ENCODE results near the gene NF2.

Gene NF2

DNA sequence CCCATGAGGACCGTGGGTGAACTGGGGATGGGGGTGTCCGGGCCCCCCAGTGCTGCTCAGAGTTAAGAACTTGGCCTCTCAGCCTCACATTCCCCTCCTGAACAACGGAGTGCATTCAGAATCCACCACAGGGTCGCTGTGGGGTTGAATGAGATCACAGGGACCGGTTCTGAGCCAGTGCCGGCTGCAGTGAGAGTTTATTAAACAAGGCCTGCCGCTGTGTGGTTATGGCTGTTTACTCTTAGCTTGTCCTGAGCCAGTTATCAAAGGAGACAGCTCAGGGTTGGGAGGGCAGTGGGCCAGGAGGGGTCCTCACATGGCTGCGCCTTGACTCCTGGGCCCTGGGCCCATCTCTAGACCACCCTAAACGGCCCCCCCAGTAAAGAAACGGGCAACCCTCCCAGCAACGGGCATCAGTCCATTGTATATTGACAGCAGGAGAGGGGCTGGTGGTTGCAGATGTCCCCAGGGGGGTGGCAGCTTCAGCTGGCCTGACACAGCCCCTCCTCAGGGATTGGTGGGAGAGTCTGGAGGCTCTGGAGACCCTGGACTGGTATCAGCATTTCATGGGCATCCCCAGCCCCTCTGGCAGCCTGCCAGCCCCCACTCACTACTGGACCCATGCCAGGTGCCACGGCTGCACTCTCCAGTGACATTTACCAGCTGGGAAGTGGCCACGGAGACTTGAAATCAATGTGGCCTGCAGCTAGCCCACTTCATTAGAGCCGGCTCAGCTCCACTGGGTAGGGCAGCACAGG is 101.3 kb downstream of the NF2 start:
- no peak for DNase-seq

DNA sequence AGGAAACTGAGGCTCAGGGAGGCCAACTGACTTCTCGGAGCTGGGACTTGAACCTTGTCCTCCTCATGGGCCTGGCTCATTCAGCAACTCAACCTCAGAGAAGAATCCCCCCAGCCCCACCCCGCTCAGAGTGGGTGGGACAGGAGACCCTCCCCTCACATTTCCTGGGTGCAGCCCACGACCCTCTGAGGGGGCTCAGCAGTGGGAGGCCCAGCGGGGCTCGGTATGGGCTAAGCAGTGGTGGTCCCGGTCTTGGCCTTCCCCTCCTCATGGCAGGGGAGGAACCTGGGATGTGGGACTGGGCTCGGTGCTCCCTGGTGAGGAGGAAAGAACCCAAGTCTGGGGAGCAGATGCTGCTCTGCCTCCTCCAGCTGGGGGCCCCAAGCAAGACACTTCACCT is 102.2 kb downstream of the NF2 start:
- DNase-seq, result no peak

- no peak for DNase-seq
Observed at GRCh38 chr22:29706486-29706885, 103.1 kb downstream of the NF2 start.

DNA sequence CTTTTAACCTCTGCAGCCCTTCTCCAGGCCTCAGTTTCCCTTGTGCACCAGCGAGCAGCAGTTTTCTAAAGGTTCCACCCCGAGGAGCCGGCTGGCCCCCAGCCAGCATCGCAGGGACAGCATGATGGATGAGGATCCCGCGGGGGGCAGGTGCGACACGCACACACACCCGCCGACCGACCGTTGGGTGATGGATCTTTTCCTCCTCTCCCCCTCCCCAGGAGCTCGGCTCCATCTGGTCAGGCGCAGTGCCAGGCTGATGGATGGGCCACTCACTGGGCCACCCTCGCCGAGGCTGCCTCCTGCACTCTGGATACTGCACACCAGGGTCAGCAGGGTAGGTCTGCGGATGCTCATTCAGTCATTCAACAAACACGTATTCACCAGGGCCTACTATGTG is 103.6 kb downstream of the NF2 start:
- no peak for DNase-seq

DNA sequence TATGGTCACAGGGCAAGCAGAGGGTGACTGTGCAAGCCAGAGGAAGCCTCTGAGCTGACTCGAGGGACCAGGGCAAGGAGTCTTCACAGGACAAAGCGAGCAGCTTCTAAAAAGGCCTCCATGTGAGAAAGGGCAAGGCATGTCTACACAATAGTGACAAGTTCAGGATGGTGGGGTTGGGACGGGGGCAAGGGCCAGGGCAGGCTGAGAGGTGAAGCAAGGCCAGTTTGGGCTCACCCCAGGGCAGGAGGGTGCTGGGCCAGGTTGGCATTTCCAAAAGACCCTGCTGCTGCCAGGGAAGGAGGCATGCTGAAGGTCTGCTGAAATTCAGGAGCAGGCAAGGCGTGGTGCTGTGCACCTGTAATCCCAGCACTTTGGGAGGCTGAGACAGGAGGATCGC is 104.0 kb downstream of the NF2 start:
- no peak for DNase-seq

GRCh38 chr22:29710193-29710592 is 106.8 kb downstream of the NF2 start:
- no peak for DNase-seq

DNA sequence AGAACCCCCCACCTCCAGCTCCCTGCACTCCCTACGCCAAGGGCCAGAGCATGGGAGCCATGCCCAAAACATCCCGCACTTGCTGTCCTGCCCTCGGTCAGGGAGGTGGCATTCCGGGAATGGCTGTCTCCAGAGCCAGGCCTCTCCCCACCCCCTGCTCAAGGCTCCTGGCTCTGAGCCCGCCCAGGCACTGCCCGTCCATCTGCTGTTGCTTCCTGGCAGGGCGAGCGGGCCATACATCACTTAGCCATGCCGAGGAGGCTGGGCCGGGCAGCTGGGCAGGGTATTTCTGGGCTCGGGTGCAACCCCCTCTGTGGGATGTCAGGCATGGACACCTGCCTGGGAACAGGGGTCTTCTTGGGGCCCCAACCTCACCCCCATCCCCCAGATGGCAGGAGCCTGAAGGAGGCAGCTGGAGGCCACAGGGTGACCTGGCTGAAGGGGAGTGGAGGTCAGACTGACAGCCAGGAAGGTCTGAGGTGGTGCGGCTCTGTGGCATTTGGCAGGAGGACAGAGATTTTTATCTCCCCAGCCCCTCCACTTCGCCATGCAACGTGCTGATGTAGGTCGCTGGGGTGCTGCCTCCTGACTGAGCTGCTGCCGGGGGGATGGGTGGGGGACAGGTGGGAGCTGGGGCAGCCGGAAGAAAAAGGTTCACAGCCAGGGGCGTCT is 107.6 kb downstream of the NF2 start:
- no peak for DNase-seq

- no peak for DNase-seq
Observed at GRCh38 chr22:29712119-29712518, 108.7 kb downstream of the NF2 start.

DNA sequence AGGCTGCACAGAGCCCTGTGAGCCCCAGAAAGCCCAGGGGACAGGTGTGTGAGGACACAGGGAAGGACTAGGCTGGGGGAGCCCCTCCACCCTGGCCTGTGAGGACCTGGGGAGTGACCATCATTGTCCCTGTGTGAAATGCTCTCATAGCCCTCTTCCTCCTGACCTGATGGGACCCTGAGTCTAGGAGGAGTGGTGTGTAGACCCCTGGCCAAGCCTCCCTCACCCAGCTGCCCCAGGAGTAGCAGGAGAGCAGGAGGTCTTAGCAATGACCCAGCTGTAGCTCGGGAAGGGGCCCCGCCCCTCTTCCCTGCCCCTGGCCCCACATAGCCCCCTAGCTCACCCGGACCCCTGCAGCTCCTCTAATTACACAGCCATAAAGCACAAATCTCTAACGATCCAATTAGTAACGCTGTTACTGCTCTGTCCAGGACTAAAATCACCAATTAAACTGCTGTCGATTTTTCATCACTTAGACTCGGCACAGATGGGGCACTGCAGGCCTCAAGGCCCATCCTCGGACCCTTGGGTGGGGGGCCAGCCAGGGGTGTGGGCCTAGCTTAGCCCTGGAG is 109.8 kb downstream of the NF2 start:
- no peak for DNase-seq

DNA sequence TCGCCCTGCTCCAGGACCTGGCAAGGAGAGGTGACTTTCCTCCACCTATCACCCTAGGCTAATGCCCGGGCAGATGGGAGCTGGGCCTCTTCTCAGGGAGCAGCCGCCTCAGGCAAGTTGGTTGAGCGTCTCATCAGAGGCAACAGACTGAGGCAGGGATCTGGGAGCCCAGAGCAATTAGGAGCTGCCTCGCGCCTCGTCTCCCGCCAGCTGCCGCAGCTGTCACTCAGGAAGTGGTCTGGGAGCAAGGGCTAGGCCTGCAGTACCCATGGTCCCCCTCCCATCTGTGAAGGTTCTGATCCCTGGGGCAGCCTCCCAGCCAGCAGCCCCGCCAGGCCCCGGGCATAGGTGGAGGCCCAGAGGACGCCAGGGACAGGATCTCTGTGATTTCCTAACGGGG is 111.8 kb downstream of the NF2 start:
- no peak for DNase-seq

DNA sequence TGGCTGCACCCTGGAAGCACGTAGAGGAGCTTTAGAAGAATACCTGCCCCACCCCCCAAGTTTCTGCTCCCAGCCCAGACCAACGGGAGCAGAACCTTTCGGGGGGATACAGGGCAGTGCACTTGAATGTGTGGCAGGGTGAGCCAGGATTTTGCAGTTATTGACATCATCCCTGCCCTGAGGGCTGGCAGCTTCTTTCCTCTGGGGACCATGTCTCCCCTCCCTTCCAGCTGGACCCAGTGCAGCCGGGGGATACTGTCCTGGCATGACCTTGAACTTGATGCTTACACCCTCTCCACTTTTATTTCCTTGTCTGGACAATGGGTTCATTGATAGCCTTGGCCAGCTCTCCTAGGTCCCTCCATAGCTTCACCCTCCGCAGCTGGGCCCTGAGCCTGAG is 112.3 kb downstream of the NF2 start:
- DNase-seq, result no peak

GRCh38 chr22:29716814-29717545 is 113.5 kb downstream of the NF2 start:
- no peak for DNase-seq

DNA sequence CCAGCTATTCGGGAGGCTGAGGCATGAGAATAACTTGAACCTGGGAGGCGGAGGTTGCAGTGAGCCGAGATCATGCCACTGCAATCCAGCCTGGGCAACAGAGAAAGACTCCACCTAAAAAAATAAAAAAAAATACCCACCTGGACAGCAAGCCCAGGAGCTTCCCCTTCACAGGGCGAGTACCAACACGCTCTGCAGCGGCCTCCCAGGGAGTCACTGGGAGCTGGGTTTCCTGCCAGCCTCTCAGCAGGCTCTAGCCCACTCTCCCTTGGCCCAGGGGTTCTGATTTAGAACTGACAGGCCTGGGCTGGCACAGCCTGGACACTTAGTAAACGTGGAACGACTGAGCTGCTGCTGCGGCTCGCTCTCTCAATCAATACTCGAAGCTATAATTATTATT is 114.4 kb downstream of the NF2 start:
- DNase-seq, result no peak

DNA sequence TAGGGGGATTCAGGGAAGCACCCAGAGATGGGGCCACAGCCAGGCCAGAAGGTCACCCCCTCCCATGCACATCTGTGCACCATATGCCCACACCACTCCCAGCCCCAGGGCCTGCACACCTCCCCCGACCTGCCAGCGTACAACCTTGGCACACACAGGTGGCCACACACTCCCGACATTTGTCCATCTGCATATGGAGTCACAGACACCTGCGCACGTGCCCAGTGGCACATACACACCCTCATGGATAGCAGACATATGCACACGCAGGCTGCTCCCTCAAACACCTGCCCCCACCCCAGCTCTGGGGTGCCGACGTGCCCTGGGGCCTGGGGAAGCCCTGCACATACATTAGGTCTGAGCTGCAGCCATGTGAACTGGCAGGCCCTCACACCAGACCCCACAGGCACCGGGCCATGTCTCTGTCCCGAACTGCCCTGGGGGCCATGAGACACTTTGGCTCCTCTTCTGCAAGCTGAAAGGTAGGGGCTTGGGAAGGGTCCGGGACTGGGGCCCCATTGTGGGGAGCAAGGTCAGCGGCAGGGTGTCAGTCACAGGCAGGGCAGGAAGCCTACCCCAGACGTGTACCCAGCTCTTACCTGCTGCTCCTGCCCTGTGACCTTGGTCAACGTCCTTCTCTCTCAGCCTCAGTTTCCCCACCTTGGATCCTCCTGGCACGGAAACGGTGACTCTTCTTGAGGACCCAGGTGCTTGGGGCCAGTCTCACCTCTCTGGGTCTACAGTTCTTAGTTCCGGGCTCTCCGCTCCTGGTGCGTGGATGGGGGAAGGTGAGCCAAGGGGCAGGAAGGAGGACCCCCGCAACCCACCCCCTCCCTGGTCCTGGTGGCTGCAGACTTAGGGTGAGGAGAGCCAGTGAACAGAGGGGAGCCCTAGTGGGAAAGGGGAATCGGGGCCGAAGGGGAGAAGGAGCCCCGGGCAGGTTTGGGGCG is 115.8 kb downstream of the NF2 start:
- DNase-seq, result no peak

DNA sequence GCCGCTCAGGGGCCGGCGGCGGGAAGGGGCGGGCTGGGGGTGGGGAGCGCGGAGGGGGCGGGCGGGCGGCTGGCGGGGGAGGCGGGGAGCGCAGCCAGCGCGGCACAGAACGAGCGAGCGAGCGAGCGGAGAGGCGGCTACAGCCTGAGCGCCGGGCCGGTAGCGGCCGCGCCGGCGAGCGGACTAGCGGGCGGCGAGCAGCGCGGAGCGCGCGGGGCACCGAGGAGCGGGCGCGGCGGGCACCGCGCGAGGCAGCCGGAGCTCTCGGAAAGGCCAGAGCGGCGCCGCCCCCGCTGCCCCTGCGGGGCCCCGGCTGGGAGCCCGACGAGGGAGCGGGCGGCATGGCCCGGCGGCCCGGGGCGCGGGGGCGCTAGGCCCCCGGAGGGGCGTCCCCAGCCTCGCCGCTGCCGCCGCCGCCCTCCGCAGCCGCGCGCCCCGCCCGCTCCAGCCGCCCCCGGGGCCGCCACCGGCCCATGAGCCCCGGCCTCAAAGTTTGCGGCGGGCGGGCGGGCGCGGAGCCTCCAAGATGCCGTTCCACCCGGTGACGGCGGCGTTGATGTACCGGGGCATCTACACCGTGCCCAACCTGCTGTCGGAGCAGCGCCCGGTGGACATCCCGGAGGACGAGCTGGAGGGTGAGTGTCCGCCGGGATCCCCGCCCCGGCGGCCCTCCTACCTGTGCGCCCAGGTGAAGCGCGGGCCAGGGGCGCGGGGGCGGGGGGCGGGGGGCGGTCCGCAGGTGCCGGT is 116.6 kb downstream of the NF2 start, which contains the start of gene CABP7:
Gene CABP7 (plus strand): TSS at position 105 of the 747 bp plus-strand sequence. CDS start 422 bp downstream, at position 527.
- DNase-seq, result no peak

DNA sequence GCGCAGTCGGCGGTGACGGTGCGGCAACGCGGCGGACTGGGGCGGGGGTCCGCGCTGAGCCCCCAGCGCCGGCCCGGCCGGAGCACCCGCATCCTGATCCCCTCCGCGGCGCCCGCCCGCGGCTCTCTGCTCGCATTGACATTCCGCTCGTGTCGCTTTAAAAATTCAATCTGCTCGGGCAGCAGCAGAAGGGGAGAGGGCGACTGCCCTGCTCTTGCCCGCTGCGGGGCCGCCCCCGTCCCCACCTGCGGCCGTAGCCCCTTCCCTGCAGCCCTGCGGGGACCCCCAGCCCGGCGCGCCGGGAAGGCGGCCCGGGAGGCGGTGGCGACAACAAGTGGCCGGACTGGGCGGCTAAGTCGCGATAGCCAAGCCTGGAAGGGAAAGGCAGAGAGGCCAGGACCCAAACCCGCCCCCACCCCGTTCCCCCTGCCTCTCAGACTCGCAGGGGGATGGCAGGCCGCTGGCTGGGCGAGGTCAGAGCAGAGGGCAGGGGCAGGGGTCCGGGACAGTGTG is 117.4 kb downstream of the NF2 start:
- no peak for DNase-seq

GRCh38 chr22:29722151-29722550 is 118.7 kb downstream of the NF2 start:
- no peak for DNase-seq

DNA sequence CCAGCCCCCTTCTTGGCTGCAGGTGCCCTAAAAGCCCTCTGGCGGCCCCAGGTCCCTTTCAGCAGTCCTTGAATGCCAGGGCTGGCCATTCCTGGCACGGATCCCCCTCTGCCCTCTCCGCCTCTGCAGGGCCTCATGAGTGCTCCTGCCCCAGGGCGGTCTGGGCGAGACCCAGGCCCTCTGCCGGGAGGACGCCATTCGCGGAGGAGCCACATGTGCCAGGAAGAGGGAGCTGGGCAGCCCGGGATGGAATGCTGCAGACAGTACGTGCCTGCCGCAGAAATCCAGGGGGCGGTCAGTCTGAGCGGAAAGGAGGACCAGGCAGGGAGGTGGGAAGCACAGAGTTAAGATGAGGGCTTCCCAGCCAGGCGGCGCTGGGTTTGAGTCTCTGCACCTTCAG is 119.2 kb downstream of the NF2 start:
- no peak for DNase-seq

- DNase-seq, result no peak
Observed at GRCh38 chr22:29723766-29724165, 120.3 kb downstream of the NF2 start.

GRCh38 chr22:29724843-29725242 is 121.4 kb downstream of the NF2 start:
- no peak for DNase-seq

DNA sequence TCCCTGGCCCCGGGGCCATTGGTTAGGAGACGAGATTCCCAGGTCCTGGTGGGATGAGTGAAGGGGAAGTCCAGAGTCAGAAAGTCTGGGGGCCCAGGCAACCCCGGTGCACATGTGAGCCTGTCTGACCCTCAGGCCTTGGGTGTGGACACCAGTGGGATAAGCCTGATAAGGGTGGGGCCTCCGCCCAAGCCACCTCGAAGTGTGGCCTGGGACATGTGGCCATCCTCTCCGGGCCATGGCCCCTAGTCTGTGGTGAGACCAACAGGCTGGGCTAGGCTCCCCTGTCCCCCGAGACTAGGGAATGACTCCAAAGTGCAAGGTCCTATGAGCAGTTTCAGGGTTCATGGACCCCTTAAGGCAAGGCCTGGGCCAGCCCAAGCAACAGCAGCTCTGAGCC is 122.7 kb downstream of the NF2 start:
- DNase-seq, result no peak
